CD8-positive, alpha-beta memory T cell (primary cell): ENCODE results near the gene RTTN. TPM values are rescaled to one million over a fixed set of nuclear protein-coding genes. Genes with fewer than 3 reads are reported as not detected.

Source experiments
- CTCF ChIA-PET: fragments of 350-600 bp; sonication (Branson Sonifier 250); formaldehyde crosslinking; loops from one replicate; lab custom pipeline; 2021; ENCODE audit warnings: antibody characterized with exemption; lab: Charles Lee
- POLR2A ChIA-PET: fragments of 350-600 bp; sonication (Branson Sonifier 250); formaldehyde crosslinking; loops from one replicate; lab custom pipeline; 2021; ENCODE audit warnings: antibody characterized with exemption; lab: Charles Lee
- DNase-seq, 5 donors: peaks; one replicate each; pipeline versions ENCODE4 v3.0.0 to v3.0.0-alpha.2; 2020 to 2022; ENCODE audit warnings: mixed read lengths in 1 of 5
- H3K27ac ChIP-seq: one replicate; pipeline ENCODE4 v1.7.0; 2013; ENCODE audit warnings: low read depth, mild to moderate bottlenecking, low read length, moderate library complexity
- H3K27me3 ChIP-seq: 2 replicates; pipeline ENCODE4 v1.7.0; 2013; ENCODE audit warnings: low read length, mild to moderate bottlenecking; ENCODE audit not compliant: insufficient read depth, poor library complexity, severe bottlenecking
- H3K36me3 ChIP-seq: 2 replicates; pipeline ENCODE4 v1.7.0; 2013; ENCODE audit warnings: mild to moderate bottlenecking, low read length, moderate library complexity; ENCODE audit not compliant: insufficient read depth
- H3K4me1 ChIP-seq: 2 replicates; pipeline ENCODE4 v1.7.0; 2013; ENCODE audit warnings: mild to moderate bottlenecking, low read length, moderate library complexity; ENCODE audit not compliant: insufficient read depth
- H3K4me3 ChIP-seq: 2 replicates; pipeline ENCODE4 v1.7.0; 2013; ENCODE audit warnings: mild to moderate bottlenecking, low read length
- H3K9me3 ChIP-seq: 2 replicates; pipeline ENCODE4 v1.7.0; 2013; ENCODE audit warnings: mild to moderate bottlenecking, low read length
- H3K27ac Mint-ChIP-seq, 8 donors: one replicate each; pipeline ENCODE4 v1.8.0; 2020 to 2021; ENCODE audit warnings: mixed read lengths in 8 of 8, mild to moderate bottlenecking in 6 of 8, inconsistent platforms in 3 of 8, moderate library complexity in 3 of 8
- H3K27me3 Mint-ChIP-seq, 2 donors: one replicate each; pipeline ENCODE4 v1.8.0; 2020 to 2021; ENCODE audit warnings: mixed read lengths in 2 of 2, mild to moderate bottlenecking in 1 of 2, moderate library complexity in 1 of 2
- H3K36me3 Mint-ChIP-seq, 3 donors: one replicate each; pipeline ENCODE4 v1.8.0; 2020 to 2021; ENCODE audit warnings: mixed read lengths in 3 of 3, inconsistent platforms in 1 of 3, mild to moderate bottlenecking in 1 of 3
- H3K4me1 Mint-ChIP-seq, 3 donors: one replicate each; pipeline ENCODE4 v1.8.0; 2020 to 2021; ENCODE audit warnings: mixed read lengths in 3 of 3, inconsistent platforms in 1 of 3, mild to moderate bottlenecking in 1 of 3
- H3K4me3 Mint-ChIP-seq, 7 donors: one replicate each; pipeline ENCODE4 v1.8.0; 2020 to 2021; ENCODE audit warnings: mixed read lengths in 7 of 7, mild to moderate bottlenecking in 6 of 7, moderate library complexity in 4 of 7, inconsistent platforms in 2 of 7
- H3K9me3 Mint-ChIP-seq, 5 donors: one replicate each; pipeline ENCODE4 v1.8.0; 2020 to 2022; ENCODE audit warnings: mixed read lengths in 5 of 5, mild to moderate bottlenecking in 3 of 5, moderate library complexity in 2 of 5, inconsistent platforms in 1 of 5
- polyA plus RNA-seq: library from polyadenylated mRNA; unstranded; fragments of 300-500 nt; fragmentation: Illumina TruSeq; gene quantifications from one replicate; pipeline ENCODE4 v1.2.3, GENCODE V29; 2021
- total RNA-seq, 2 experiments: library from RNA; stranded (reverse); gene quantifications; one replicate each; pipeline ENCODE4 v1.2.3, GENCODE V29; 2021

Gene RTTN
- total and polyA plus RNA-seq, 3 experiments from 2014 or later: 3.2 to 26.6 (median 24.7) TPM

- Mint-ChIP-seq H3K27me3 (peaks cover 0 to 1% of the 10 kb centered on the region in 2 donors), H3K4me3 (no peak overlapping the region), H3K27ac (no peak overlapping the region), H3K9me3 (peaks cover 0 to 1% (median 0%) of the 10 kb centered on the region in 5 donors), H3K36me3 (peaks cover 40 to 74% (median 41%) of the 10 kb centered on the region in 3 donors), H3K4me1 (no peaks in the 10 kb centered on the region)
- Histone ChIP-seq H3K27me3 (no peaks in the 10 kb centered on the region), H3K27ac (no peak overlapping the region), H3K4me1 (no peaks in the 10 kb centered on the region), H3K36me3 (no peaks in the 10 kb centered on the region), H3K4me3 (no peak overlapping the region), H3K9me3 (no peaks in the 10 kb centered on the region)
- no peak for DNase-seq
- CTCF ChIA-PET: interaction anchor here (1.3 kb wide), 1 partner anchor 12 kb away, joined by 3 read pairs; no protein-coding TSS in a partner anchor
- POLR2A ChIA-PET: no interaction called here
These were observed 63.5 kb downstream of the RTTN start for GRCh38 chr18:70142001-70142400.

GRCh38 chr18:70139138-70139537 lies 66.3 kb downstream of the RTTN start:
- Mint-ChIP-seq H3K36me3 (peaks cover 27 to 65% (median 31%) of the 10 kb centered on the region in 3 donors), H3K27me3 (no peaks in the 10 kb centered on the region), H3K4me3 (no peak overlapping the region), H3K9me3 (no peaks in the 10 kb centered on the region), H3K27ac (no peak overlapping the region), H3K4me1 (no peaks in the 10 kb centered on the region)
- CTCF ChIA-PET: no interaction called here
- POLR2A ChIA-PET: no interaction called here
- no peaks in the 10 kb centered on the region for H3K9me3 ChIP-seq
- H3K27ac ChIP-seq: no peak overlapping the region
- H3K27me3 ChIP-seq: no peaks in the 10 kb centered on the region
- no peaks in the 10 kb centered on the region for H3K4me1 ChIP-seq
- peaks cover 5% of the 10 kb centered on the region for H3K36me3 ChIP-seq
- DNase-seq: no peak
- no peak overlapping the region for H3K4me3 ChIP-seq

- Histone ChIP-seq H3K36me3 (peaks cover 5% of the 10 kb centered on the region), H3K4me3 (no peak overlapping the region), H3K27ac (no peak overlapping the region), H3K27me3 (no peaks in the 10 kb centered on the region), H3K4me1 (no peaks in the 10 kb centered on the region), H3K9me3 (no peaks in the 10 kb centered on the region)
- no peak for DNase-seq
- ChIA-PET CTCF (no interaction called here), POLR2A (no interaction called here)
- no peaks in the 10 kb centered on the region for H3K27me3 Mint-ChIP-seq
- peaks cover 0 to 4% (median 0%) of the 10 kb centered on the region in 5 donors for H3K9me3 Mint-ChIP-seq
- no peak overlapping the region for H3K4me3 Mint-ChIP-seq
- H3K27ac Mint-ChIP-seq: no peak overlapping the region
- H3K4me1 Mint-ChIP-seq: no peaks in the 10 kb centered on the region
- H3K36me3 Mint-ChIP-seq: peaks cover 14 to 60% (median 23%) of the 10 kb centered on the region in 3 donors
These were observed 69.9 kb downstream of the RTTN start for GRCh38 chr18:70135604-70136003.

- CTCF ChIA-PET: no interaction called here
- H3K4me1 Mint-ChIP-seq: no peaks in the 10 kb centered on the region
- peaks cover 0 to 8% (median 3%) of the 10 kb centered on the region in 5 donors for H3K9me3 Mint-ChIP-seq
- H3K9me3 ChIP-seq: no peaks in the 10 kb centered on the region
- no peaks in the 10 kb centered on the region for H3K27me3 ChIP-seq
- H3K27ac Mint-ChIP-seq: peak overlapping the region in 1 of 8 donors; percentile 12
- POLR2A ChIA-PET: no interaction called here
- no peaks in the 10 kb centered on the region for H3K27me3 Mint-ChIP-seq
- no peak overlapping the region for H3K27ac ChIP-seq
- peaks cover 5% of the 10 kb centered on the region for H3K36me3 ChIP-seq
- no peak for DNase-seq
- H3K4me3 Mint-ChIP-seq: no peak overlapping the region
- peaks cover 26 to 67% (median 30%) of the 10 kb centered on the region in 3 donors for H3K36me3 Mint-ChIP-seq
- H3K4me3 ChIP-seq: no peak overlapping the region
- H3K4me1 ChIP-seq: no peaks in the 10 kb centered on the region
These were observed 72.5 kb downstream of the RTTN start for GRCh38 chr18:70132999-70133398.

GRCh38 chr18:70128271-70128670 lies 77.2 kb downstream of the RTTN start:
- DNase-seq: no peak
- CTCF ChIA-PET: no interaction called here
- Histone ChIP-seq H3K4me3 (no peak overlapping the region), H3K36me3 (no peaks in the 10 kb centered on the region), H3K9me3 (no peaks in the 10 kb centered on the region), H3K27ac (no peak overlapping the region), H3K4me1 (no peaks in the 10 kb centered on the region), H3K27me3 (no peaks in the 10 kb centered on the region)
- H3K36me3 Mint-ChIP-seq: peaks cover 23 to 57% (median 27%) of the 10 kb centered on the region in 3 donors
- H3K27me3 Mint-ChIP-seq: no peaks in the 10 kb centered on the region
- H3K9me3 Mint-ChIP-seq: peaks cover 0 to 8% (median 3%) of the 10 kb centered on the region in 5 donors
- no peaks in the 10 kb centered on the region for H3K4me1 Mint-ChIP-seq
- no peak overlapping the region for H3K4me3 Mint-ChIP-seq
- POLR2A ChIA-PET: no interaction called here
- H3K27ac Mint-ChIP-seq: no peak overlapping the region

GRCh38 chr18:70127359-70127758 lies 78.1 kb downstream of the RTTN start:
- Mint-ChIP-seq H3K4me1 (no peaks in the 10 kb centered on the region), H3K36me3 (peaks cover 22 to 49% (median 24%) of the 10 kb centered on the region in 3 donors), H3K4me3 (no peak overlapping the region), H3K9me3 (peaks cover 0 to 8% (median 3%) of the 10 kb centered on the region in 5 donors), H3K27me3 (no peaks in the 10 kb centered on the region), H3K27ac (no peak overlapping the region)
- Histone ChIP-seq H3K27ac (no peak overlapping the region), H3K36me3 (no peaks in the 10 kb centered on the region), H3K9me3 (no peaks in the 10 kb centered on the region), H3K4me1 (no peaks in the 10 kb centered on the region), H3K27me3 (no peaks in the 10 kb centered on the region), H3K4me3 (no peak overlapping the region)
- POLR2A ChIA-PET: no interaction called here
- CTCF ChIA-PET: no interaction called here
- DNase-seq: no peak

- Histone ChIP-seq H3K27me3 (no peaks in the 10 kb centered on the region), H3K36me3 (no peaks in the 10 kb centered on the region), H3K4me3 (no peak overlapping the region), H3K27ac (no peak overlapping the region), H3K4me1 (no peaks in the 10 kb centered on the region), H3K9me3 (no peaks in the 10 kb centered on the region)
- H3K4me1 Mint-ChIP-seq: no peaks in the 10 kb centered on the region
- DNase-seq: no peak
- peaks cover 0 to 8% (median 3%) of the 10 kb centered on the region in 5 donors for H3K9me3 Mint-ChIP-seq
- ChIA-PET CTCF (no interaction called here), POLR2A (no interaction called here)
- no peak overlapping the region for H3K4me3 Mint-ChIP-seq
- no peak overlapping the region for H3K27ac Mint-ChIP-seq
- H3K27me3 Mint-ChIP-seq: no peaks in the 10 kb centered on the region
- peaks cover 19 to 47% (median 24%) of the 10 kb centered on the region in 3 donors for H3K36me3 Mint-ChIP-seq
These were observed 78.7 kb downstream of the RTTN start for GRCh38 chr18:70126832-70127231.

GRCh38 chr18:70124139-70124538 lies 81.3 kb downstream of the RTTN start:
- CTCF ChIA-PET: no interaction called here
- Histone ChIP-seq H3K4me1 (no peaks in the 10 kb centered on the region), H3K4me3 (no peak overlapping the region), H3K27ac (no peak overlapping the region), H3K27me3 (no peaks in the 10 kb centered on the region), H3K9me3 (no peaks in the 10 kb centered on the region), H3K36me3 (no peaks in the 10 kb centered on the region)
- POLR2A ChIA-PET: no interaction called here
- Mint-ChIP-seq H3K27ac (no peak overlapping the region), H3K9me3 (no peaks in the 10 kb centered on the region), H3K27me3 (no peaks in the 10 kb centered on the region), H3K4me3 (no peak overlapping the region), H3K4me1 (no peaks in the 10 kb centered on the region), H3K36me3 (peaks cover 13 to 38% (median 18%) of the 10 kb centered on the region in 3 donors)
- DNase-seq: no peak
